ENCODE measurements around the gene CEP128.
A peak's percentile ranks its signal among the peaks of the same experiment; 100 is the strongest.

Gene CEP128

DNA sequence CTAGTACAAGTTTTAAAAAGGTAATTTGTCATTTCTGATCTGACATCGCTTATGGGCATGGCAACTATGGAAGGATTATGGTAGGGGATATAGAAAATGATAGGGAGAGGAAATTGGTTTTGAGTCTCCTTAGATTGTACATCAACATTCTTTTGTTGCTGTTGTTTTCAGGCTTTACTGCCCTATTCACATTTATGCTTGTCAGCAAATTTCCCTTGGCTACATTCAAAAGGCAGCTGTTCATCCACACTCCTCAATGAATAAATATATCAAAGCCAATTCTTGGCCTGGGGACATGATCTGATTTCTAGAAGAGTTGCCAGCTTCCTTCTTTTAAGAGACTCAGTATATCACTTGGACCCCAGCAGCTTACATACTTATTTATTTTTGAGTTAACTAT is 283.4 kb downstream of the CEP128 start:
- no peak for DNase-seq

DNA sequence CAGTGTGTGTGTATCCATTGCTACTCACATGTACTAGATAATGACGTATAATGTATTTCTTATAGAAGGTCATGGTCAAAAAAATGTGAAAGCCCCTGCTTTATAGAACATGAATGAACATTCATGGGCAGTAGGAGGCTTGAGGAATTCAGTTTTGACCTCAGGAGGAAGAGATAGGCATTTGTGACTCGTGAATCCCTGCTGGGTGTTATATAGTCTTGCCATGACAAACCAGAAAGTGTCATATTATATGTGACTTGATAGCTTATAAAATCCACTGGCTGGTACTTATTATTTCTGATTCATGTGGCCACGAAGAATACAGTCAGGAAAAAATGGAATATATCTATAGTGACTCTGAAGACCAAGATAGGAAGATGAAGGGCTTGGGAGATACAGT is 287.6 kb downstream of the CEP128 start:
- no peak for DNase-seq

DNA sequence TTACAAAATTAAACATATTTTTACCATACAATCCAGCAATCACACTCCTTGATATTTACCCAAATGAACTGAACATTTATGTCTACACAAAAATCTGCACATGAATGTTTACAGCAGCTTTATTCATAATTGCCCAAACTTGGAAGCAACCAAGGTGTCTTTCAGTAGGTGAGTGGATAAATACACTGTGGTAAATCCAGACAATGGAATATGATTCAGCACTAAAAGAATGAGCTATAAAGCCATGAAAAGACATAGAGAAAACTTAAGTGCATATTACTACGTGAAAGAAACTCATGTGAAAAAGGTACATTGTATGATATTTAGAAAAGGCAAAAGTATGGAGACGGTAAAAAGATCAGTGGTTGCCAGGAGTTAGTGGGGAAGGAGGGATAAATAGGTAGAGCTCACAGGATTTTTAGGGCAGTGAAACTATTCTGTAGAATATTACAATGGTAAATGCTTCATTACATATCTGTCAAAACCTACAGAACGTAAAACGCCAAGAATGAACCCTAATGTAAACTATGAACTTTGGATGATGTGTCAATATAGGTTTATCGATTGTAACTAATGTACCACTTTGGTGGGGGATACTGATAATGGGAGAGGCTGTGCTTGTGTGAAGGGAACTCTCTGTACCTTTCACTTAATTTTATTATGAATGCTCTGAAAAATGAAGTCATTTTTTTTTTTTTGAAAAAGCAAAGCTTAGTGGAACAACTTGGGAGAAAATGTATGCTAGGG is 295.7 kb downstream of the CEP128 start:
- no peak for DNase-seq

GRCh38 chr14:80644826-80645225 is 296.7 kb downstream of the CEP128 start:
- DNase-seq, result no peak

DNA sequence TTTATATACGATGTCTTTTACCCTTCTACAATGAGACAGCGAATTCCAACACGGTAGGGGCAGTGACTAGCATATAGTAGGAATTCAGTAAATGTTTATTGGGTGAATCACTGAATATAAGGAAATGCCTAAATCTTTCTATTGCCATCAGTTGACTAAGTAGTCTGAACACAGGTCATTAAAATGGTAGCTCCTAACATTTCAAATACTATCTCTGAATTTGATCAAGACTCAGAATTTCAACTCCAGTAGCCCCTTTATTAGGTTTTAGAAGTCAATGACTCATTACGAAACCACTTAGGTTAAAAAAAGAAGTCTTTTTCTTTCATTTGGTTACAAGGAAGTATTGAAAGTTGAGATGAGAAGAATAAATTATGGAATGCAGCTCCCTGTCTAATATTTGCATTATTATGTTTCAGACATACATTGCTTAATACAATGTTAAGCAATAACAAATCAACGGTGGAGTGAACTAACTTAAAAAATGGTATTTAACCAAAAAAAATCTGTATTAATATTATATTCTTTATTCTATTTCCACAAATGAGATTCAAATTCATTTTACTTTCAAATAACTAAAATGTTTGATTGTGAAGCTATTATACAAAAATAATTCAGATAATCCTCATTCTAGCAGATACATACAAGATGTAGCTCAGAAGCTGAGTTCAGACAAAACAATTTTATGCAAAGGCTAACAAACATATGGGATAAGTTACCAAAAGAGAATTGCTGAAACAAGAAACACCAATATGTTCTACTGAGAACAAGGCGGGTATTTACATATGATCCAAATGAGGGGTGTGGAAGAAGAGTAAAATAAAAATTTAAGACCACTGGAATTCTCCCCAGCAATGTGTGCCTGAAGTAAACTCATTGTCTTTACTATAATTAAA is 302.7 kb downstream of the CEP128 start:
- no peak for DNase-seq

DNA sequence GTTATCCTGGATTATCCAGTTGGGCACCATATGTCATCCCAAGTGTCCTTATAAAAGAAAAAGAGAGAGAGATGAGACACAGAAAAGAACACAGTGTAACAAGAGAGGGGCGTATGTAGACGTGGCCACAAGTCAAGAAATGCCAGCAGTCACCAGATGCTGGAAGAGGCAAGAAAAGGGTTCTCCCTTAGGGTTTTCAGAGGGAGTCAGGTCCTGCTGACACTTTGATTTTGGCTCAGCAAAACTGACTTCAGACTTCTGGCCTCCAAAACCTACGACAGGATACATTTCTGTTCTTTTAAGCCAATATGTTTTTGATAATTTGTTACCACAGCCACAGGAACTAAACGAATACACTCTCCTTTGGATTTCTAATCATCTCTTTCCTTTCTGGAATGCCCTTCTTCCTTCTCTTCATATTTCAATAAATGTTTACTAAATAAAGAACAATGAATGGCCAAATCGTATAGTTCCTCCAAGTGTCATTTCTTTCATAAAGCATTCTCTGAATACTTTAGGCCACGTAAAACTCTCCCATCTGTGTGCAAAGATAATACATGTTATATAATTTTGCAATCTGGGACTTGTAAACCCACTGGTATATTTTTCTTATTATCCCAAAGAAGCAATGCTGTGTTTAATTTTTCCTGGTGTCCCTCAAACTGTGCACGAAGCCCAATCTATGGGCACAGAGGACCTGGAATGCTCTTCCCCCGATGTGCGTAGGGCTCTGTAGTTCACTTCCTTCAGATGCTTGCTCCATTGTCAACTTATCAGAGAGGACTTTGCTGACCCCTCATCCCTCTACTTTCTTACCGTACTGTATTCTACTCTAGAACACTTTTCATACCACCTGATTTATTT is 303.6 kb downstream of the CEP128 start:
- DNase-seq, result no peak

DNA sequence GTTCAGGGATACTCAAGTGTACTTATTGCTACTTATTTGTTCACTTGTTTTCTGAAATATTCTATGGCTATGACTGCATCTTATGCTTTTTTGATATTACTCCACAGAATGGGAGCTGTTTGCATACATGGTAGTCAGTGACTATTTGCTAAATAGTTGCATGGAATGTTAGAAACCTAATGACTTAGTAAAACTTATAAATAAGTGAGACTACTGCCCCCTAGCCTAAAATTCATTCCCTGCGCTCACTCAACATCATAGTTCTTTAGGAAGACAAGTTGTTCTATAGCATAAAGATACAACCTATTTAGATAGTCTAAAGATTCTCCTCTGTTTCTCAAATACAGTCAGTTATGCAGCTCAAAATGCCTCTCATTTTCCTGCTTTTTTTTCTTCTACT is 305.5 kb downstream of the CEP128 start:
- DNase-seq, result no peak

DNA sequence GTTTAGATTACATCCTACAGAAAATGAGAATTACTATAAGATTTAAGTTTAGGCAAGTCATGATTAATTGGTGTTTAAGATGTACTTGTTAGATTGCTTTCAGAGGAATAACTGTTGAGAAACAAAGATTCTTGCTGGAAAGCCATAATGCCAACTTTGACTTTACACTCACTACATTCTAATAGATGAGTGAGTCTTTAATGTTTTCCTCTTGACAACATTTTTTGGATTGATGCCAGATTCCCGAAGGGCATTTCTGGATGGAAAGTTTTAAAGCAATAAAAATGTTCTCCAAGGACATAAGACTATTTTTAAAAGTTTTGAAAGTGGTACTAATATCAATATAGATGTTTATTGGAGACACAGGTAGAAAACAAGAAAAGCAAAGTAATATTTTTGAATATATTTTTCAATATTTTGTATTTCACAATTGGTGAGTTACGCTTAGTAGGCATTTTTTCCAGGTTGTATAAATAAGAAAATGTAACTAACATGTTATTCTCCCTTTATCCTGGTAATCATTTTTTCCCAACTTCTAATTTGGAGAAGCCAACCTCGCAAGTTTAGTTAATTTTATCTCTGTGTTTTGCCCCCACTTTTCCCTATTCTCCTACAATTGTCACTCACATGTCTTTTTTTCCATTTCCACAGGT is 307.3 kb downstream of the CEP128 start:
- DNase-seq, result no peak

DNA sequence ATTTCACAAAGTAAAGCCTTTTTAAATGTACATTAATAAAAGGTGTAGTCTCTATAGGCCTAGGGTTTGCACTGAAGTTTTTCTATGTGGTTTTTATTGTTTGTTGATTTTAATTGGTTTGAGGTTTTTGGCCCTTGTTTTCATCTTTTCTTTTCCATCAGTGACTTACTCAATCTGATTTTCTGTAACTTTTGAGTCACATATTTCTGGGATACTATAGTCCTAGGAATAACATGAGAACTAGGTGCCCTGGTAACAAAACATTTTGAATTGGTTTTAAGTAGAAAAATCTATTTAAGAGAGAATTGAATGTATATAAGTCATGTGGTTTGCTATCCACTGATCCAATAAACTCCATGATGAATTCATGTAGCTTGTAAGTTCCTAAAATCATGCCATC is 311.9 kb downstream of the CEP128 start:
- DNase-seq, result no peak

GRCh38 chr14:80628547-80628946 is 313.0 kb downstream of the CEP128 start:
- no peak for DNase-seq

GRCh38 chr14:80627745-80628144 is 313.8 kb downstream of the CEP128 start:
- DNase-seq, result no peak

- DNase-seq, result no peak
Measured at GRCh38 chr14:80624581-80624980, 317.0 kb downstream of the CEP128 start.

DNA sequence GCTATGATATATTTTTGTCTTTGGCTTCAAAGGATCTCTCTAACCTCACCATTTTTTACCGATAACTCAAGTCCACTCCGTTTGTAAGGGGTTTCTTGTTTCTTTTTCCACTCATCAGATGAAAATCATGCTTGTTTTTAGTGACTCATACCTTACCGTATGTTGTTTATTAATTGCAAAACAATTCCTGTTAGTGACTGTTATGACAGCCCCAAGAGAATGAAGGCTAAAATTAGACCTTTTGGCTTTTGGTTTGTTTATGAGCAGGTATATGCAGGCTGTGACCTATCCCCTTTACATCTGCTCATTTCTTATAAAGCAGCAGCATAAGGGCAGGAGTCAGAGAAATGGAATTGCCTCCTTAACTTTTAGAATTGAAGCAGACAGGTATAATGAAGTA is 319.8 kb downstream of the CEP128 start:
- DNase-seq, result no peak

DNA sequence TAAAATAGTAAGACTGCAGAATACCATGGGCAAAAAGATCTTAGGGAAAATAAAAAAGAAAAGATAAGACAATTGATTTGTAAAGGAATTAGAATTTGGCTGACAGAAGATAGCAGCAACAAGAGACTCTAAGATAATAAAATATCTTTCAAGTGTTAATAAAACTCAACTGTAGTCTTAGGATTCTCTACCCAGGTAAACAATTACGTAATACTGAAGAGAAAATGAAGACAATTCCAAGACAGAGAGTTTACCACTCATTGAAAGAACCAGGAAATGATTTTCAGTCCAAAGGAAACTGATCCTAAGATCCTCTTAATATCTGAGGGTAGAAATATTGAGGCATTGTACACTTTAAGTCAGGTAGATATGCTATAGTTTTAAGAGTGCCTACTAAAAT is 321.1 kb downstream of the CEP128 start:
- DNase-seq, result no peak

GRCh38 chr14:80618751-80619329 is 322.7 kb downstream of the CEP128 start:
- DNase-seq, result no peak

DNA sequence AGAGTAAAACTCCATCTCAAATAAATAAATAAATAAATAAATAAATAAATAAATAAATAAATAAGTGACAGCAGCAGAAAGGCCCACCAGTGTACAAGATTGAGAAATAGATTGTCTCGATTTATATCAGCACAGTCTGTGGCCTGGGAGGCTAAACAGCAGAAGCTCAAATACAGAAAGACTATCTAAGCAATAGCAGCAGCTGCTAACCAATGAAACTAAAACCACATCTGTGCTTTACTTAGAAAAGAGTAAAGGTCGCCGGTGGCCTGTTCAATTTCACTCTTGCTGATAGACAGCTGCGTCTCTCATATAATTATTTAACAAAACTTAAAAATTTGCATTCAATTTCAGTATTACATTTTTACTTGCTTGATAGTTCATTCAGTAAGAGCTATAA is 325.7 kb downstream of the CEP128 start:
- DNase-seq, result no peak

DNA sequence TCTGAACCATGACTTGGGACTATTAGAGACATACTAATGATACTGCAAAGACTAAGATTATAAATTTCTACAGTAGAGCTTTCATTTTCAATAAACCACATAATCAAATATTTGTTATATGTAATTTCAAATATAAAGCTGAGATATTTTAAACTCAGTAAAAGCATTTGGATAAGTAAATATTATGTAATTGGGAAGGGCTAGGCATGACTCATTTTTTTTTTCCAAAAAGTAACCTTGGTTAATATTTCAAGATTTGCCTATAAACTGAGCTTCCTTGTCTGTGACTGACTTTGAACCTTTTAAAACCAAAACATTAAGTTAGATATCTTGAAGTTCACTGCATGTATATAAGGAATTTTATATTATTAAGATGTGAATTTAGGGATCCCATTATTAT is 332.5 kb downstream of the CEP128 start:
- DNase-seq, result no peak

DNA sequence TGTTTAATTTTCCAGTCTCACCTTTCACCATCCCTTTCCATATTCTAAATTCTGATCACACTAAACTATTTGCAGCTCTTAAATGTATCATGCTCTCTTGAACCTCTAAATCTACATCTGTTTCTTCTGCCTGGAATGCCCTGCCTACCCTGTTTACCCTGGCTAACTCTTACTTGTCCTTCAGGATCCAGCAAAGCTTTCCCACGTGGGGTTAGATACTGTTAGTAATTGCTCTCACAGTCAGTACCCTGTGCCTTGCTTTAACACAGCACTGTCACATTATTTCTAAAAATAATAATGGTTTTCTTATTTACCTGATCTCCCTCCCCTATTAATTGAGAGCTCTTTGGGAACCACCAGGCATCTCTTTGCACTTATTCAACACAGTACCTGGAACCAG is 333.0 kb downstream of the CEP128 start:
- DNase-seq, result no peak

- DNase-seq, result peak; percentile 47
Measured at GRCh38 chr14:80607430-80608190, 333.9 kb downstream of the CEP128 start.

GRCh38 chr14:80606347-80606772 is 335.2 kb downstream of the CEP128 start:
- no peak for DNase-seq

- no peak for DNase-seq
Measured at GRCh38 chr14:80605536-80605935, 336.0 kb downstream of the CEP128 start.

GRCh38 chr14:80602946-80603345 is 338.6 kb downstream of the CEP128 start:
- no peak for DNase-seq

Measured in OCI-M1 (cell line).